ENCODE measurements around the gene ANKRD6. TPM values are rescaled to one million over a fixed set of nuclear protein-coding genes. Genes with fewer than 3 reads are reported as not detected.

Gene ANKRD6
- total RNA-seq, 1 donor from 2014 or later, result 20.7 TPM

GRCh38 chr6:89567630-89568390 lies 134.9 kb downstream of the ANKRD6 start:
- Mint-ChIP-seq H3K4me1 (peaks cover 44% of the 10 kb centered on the region), H3K9me3 (peaks cover 2% of the 10 kb centered on the region), H3K27ac (ENCODE audit: unreplicated experiment) (peak overlapping the region; percentile 95), H3K27me3 (ENCODE audit: low read depth) (peaks cover 25% of the 10 kb centered on the region), H3K4me3 (no peak overlapping the region), H3K36me3 (ENCODE audit: low read depth) (no peaks in the 10 kb centered on the region)
- TF ChIP-seq CTCF (conservative IDR thresholded peaks at IDR 0.05), result no peak
- DNase-seq (ENCODE audit: low read depth, low spot score), result no peak

GRCh38 chr6:89574910-89575561 lies 142.1 kb downstream of the ANKRD6 start:
- TF ChIP-seq CTCF (conservative IDR thresholded peaks at IDR 0.05), result no peak
- Mint-ChIP-seq H3K4me3 (no peak overlapping the region), H3K4me1 (peaks cover 4% of the 10 kb centered on the region), H3K36me3 (ENCODE audit: low read depth) (no peaks in the 10 kb centered on the region), H3K27ac (ENCODE audit: unreplicated experiment) (no peak overlapping the region), H3K27me3 (ENCODE audit: low read depth) (no peaks in the 10 kb centered on the region), H3K9me3 (peaks cover 2% of the 10 kb centered on the region)
- no peak for DNase-seq (ENCODE audit: low read depth, low spot score)

- no peak for DNase-seq (ENCODE audit: low read depth, low spot score)
- H3K4me1 Mint-ChIP-seq, result peaks cover 4% of the 10 kb centered on the region
- no peak overlapping the region for H3K4me3 Mint-ChIP-seq
- H3K36me3 Mint-ChIP-seq (ENCODE audit: low read depth), result no peaks in the 10 kb centered on the region
- no peak for TF ChIP-seq CTCF (conservative IDR thresholded peaks at IDR 0.05)
- H3K9me3 Mint-ChIP-seq, result no peaks in the 10 kb centered on the region
- H3K27ac Mint-ChIP-seq (ENCODE audit: unreplicated experiment), result no peak overlapping the region
- no peaks in the 10 kb centered on the region for H3K27me3 Mint-ChIP-seq (ENCODE audit: low read depth)
Measured at GRCh38 chr6:89575562-89575960, 142.6 kb downstream of the ANKRD6 start.

GRCh38 chr6:89580997-89581666 lies 148.2 kb downstream of the ANKRD6 start:
- Mint-ChIP-seq H3K4me1 (no peaks in the 10 kb centered on the region), H3K9me3 (no peaks in the 10 kb centered on the region), H3K36me3 (ENCODE audit: low read depth) (no peaks in the 10 kb centered on the region), H3K27me3 (ENCODE audit: low read depth) (no peaks in the 10 kb centered on the region), H3K4me3 (no peak overlapping the region), H3K27ac (ENCODE audit: unreplicated experiment) (no peak overlapping the region)
- DNase-seq (ENCODE audit: low read depth, low spot score), result no peak
- TF ChIP-seq CTCF (conservative IDR thresholded peaks at IDR 0.05), result no peak

GRCh38 chr6:89581689-89582088 lies 148.7 kb downstream of the ANKRD6 start:
- TF ChIP-seq CTCF (conservative IDR thresholded peaks at IDR 0.05), result no peak
- no peak for DNase-seq (ENCODE audit: low read depth, low spot score)
- Mint-ChIP-seq H3K9me3 (no peaks in the 10 kb centered on the region), H3K27me3 (ENCODE audit: low read depth) (no peaks in the 10 kb centered on the region), H3K27ac (ENCODE audit: unreplicated experiment) (no peak overlapping the region), H3K4me1 (no peaks in the 10 kb centered on the region), H3K36me3 (ENCODE audit: low read depth) (no peaks in the 10 kb centered on the region), H3K4me3 (no peak overlapping the region)
